Measurements from ENCODE around the gene ARHGAP19.

ARHGAP19 gene

GRCh38 chr10:97228130-97228774 is 64.2 kb downstream of the ARHGAP19 start:
- no peak for DNase-seq

GRCh38 chr10:97226398-97226797 is 66.0 kb downstream of the ARHGAP19 start:
- DNase-seq: no peak

GRCh38 chr10:97224483-97225435 is 67.7 kb downstream of the ARHGAP19 start:
- DNase-seq: no peak

- DNase-seq: no peak
Observed at GRCh38 chr10:97222326-97222961, 70.0 kb downstream of the ARHGAP19 start.

GRCh38 chr10:97220355-97220754 is 72.1 kb downstream of the ARHGAP19 start:
- no peak for DNase-seq

- DNase-seq: no peak
Observed at GRCh38 chr10:97217299-97217698, 75.1 kb downstream of the ARHGAP19 start.

GRCh38 chr10:97215619-97216260 is 76.7 kb downstream of the ARHGAP19 start:
- DNase-seq: no peak

GRCh38 chr10:97213431-97213830 is 79.0 kb downstream of the ARHGAP19 start:
- no peak for DNase-seq

- no peak for DNase-seq
Observed at GRCh38 chr10:97211229-97211628, 81.2 kb downstream of the ARHGAP19 start.

- DNase-seq: peak; percentile 63
Observed at GRCh38 chr10:97210543-97210960, 81.9 kb downstream of the ARHGAP19 start.

GRCh38 chr10:97207756-97208346 is 84.6 kb downstream of the ARHGAP19 start:
- no peak for DNase-seq

- no peak for DNase-seq
Observed at GRCh38 chr10:97207131-97207530, 85.3 kb downstream of the ARHGAP19 start.

GRCh38 chr10:97204826-97205679 is 87.4 kb downstream of the ARHGAP19 start:
- no peak for DNase-seq

GRCh38 chr10:97203220-97203619 is 89.2 kb downstream of the ARHGAP19 start:
- no peak for DNase-seq

GRCh38 chr10:97200616-97201015 is 91.8 kb downstream of the ARHGAP19 start:
- no peak for DNase-seq

GRCh38 chr10:97199152-97199551 is 93.3 kb downstream of the ARHGAP19 start:
- DNase-seq: no peak

GRCh38 chr10:97197030-97197500 is 95.4 kb downstream of the ARHGAP19 start:
- DNase-seq: no peak

- DNase-seq: peak; percentile 53
Observed at GRCh38 chr10:97196223-97197029, 96.0 kb downstream of the ARHGAP19 start.

- DNase-seq: no peak
Observed at GRCh38 chr10:97195706-97196222, 96.7 kb downstream of the ARHGAP19 start.

- no peak for DNase-seq
Observed at GRCh38 chr10:97192952-97193435, 99.4 kb downstream of the ARHGAP19 start.
